Upper lobe of left lung (tissue), 4 donors: ENCODE data around the gene APOF.

Experiments
- EP300 ChIP-seq, 4 donors: sonication (generic); formaldehyde crosslinking; IDR thresholded peaks; one replicate each; pipeline ENCODE4 v1.5.1; 2017; ENCODE audit warnings: antibody characterized with exemption in 4 of 4, control low read depth in 2 of 4
- POLR2A ChIP-seq, 4 donors: fragments of 450-650 bp; IDR thresholded peaks; one replicate each; pipeline ENCODE4 v1.5.1; 2016 to 2017; ENCODE audit warnings: antibody characterized with exemption in 4 of 4, mild to moderate bottlenecking in 2 of 4
- POLR2AphosphoS5 ChIP-seq, 2 donors: sonication (generic); formaldehyde crosslinking; IDR thresholded peaks; one replicate each; pipeline ENCODE4 v1.5.1; 2017; ENCODE audit warnings: antibody characterized with exemption in 2 of 2
- TF ChIP-seq, protein P1 (sequence below), 6 experiments: fragments of 450-650 bp in 4 of 6; fragments of 200-600 bp in 2 of 6; sonication (generic) in 2 of 6; IDR thresholded peaks; one replicate each; pipeline ENCODE4 v1.5.1; 2016 to 2019; ENCODE audit warnings: antibody characterized with exemption in 6 of 6

DNA sequence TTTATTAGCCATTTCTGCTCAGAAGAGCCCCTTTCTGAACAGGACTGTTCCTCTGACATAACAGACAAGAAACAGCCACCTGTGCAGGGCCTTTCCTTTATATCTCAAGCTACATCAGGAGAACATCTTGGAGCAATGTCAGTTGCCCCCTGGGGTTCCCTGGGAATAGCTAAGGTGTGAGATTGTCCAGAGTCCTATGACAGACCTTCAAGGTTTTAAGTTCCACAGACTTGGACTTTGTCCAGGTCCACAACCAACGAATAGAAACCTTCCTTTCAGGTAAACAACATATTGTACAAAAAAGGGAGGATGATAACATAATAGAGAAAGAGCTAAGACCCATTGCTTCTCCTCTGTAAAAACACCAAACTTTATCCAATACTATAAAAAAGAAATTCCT lies 21.0 kb downstream of the APOF start:
- TF ChIP-seq, protein P1, sequence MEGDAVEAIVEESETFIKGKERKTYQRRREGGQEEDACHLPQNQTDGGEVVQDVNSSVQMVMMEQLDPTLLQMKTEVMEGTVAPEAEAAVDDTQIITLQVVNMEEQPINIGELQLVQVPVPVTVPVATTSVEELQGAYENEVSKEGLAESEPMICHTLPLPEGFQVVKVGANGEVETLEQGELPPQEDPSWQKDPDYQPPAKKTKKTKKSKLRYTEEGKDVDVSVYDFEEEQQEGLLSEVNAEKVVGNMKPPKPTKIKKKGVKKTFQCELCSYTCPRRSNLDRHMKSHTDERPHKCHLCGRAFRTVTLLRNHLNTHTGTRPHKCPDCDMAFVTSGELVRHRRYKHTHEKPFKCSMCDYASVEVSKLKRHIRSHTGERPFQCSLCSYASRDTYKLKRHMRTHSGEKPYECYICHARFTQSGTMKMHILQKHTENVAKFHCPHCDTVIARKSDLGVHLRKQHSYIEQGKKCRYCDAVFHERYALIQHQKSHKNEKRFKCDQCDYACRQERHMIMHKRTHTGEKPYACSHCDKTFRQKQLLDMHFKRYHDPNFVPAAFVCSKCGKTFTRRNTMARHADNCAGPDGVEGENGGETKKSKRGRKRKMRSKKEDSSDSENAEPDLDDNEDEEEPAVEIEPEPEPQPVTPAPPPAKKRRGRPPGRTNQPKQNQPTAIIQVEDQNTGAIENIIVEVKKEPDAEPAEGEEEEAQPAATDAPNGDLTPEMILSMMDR (IDR thresholded peaks at IDR 0.05), result no peak
- TF ChIP-seq EP300 (IDR thresholded peaks at IDR 0.05) (no peak), POLR2AphosphoS5 (IDR thresholded peaks at IDR 0.05) (no peak), POLR2A (IDR thresholded peaks at IDR 0.05) (no peak)
